ENCODE results near the gene SYTL2.

SYTL2 gene

GRCh38 chr11:85769771-85770170, 41.2 kb downstream of the SYTL2 start:
- Histone ChIP-seq H4K5ac (ENCODE audit: low read length) (no peak overlapping the region), H3K56ac (ENCODE audit: low read length) (no peak overlapping the region), H3K4me1 (ENCODE audit: control insufficient read depth, low read depth, low read length) (peaks cover 9% of the 10 kb centered on the region), H2BK15ac (replicated peaks; ENCODE audit: low read depth) (no peak overlapping the region), H3K36me3 (ENCODE audit: control insufficient read depth, insufficient read depth, low read length) (no peaks in the 10 kb centered on the region), H2BK120ac (ENCODE audit: low read depth, low read length) (no peak overlapping the region), H3K23ac (ENCODE audit: low read length) (no peak overlapping the region), H3K79me1 (ENCODE audit: low read length) (no peaks in the 10 kb centered on the region), H3K4ac (ENCODE audit: low read depth, low read length) (no peak overlapping the region), H4K8ac (ENCODE audit: low read depth, low read length) (no peak overlapping the region), H2BK5ac (ENCODE audit: low read length) (no peak overlapping the region), H2AK5ac (ENCODE audit: low read length) (no peak overlapping the region), H3K18ac (ENCODE audit: low read length) (no peak overlapping the region), H3K27ac (ENCODE audit: low read depth, low read length) (no peak overlapping the region), H3K79me2 (ENCODE audit: control insufficient read depth, insufficient read depth, low read length) (no peaks in the 10 kb centered on the region), H3K4me3 (ENCODE audit: low read length) (no peak overlapping the region), H3K4me2 (ENCODE audit: low read length) (no peak overlapping the region), H3K27me3 (ENCODE audit: insufficient read depth, low read length, poor library complexity) (no peaks in the 10 kb centered on the region), H3K9ac (ENCODE audit: low read length) (no peak overlapping the region)
- no CpG with 5 or more reads among the region's 5 CpGs for WGBS (ENCODE audit: extremely low coverage, insufficient coverage, low lambda C conversion rate)
- DNase-seq, result peak; percentile 60

- Histone ChIP-seq H3K4me3 (ENCODE audit: low read length) (no peak overlapping the region), H2BK15ac (replicated peaks; ENCODE audit: low read depth) (no peak overlapping the region), H3K18ac (ENCODE audit: low read length) (no peak overlapping the region), H3K79me2 (ENCODE audit: control insufficient read depth, insufficient read depth, low read length) (no peaks in the 10 kb centered on the region), H3K4me2 (ENCODE audit: low read length) (no peak overlapping the region), H3K36me3 (ENCODE audit: control insufficient read depth, insufficient read depth, low read length) (no peaks in the 10 kb centered on the region), H4K5ac (ENCODE audit: low read length) (no peak overlapping the region), H3K27me3 (ENCODE audit: insufficient read depth, low read length, poor library complexity) (no peaks in the 10 kb centered on the region), H3K9ac (ENCODE audit: low read length) (no peak overlapping the region), H3K4me1 (ENCODE audit: control insufficient read depth, low read depth, low read length) (peaks cover 9% of the 10 kb centered on the region), H3K56ac (ENCODE audit: low read length) (no peak overlapping the region), H3K79me1 (ENCODE audit: low read length) (no peaks in the 10 kb centered on the region), H3K4ac (ENCODE audit: low read depth, low read length) (no peak overlapping the region), H4K8ac (ENCODE audit: low read depth, low read length) (no peak overlapping the region), H3K23ac (ENCODE audit: low read length) (no peak overlapping the region), H3K27ac (ENCODE audit: low read depth, low read length) (no peak overlapping the region), H2AK5ac (ENCODE audit: low read length) (no peak overlapping the region), H2BK120ac (ENCODE audit: low read depth, low read length) (no peak overlapping the region), H2BK5ac (ENCODE audit: low read length) (no peak overlapping the region)
- WGBS (ENCODE audit: extremely low coverage, insufficient coverage, low lambda C conversion rate), result no CpG with 5 or more reads among the region's 1 CpG
- DNase-seq, result no peak
Observed at GRCh38 chr11:85768473-85769146, 42.3 kb downstream of the SYTL2 start.

- Histone ChIP-seq H4K8ac (ENCODE audit: low read depth, low read length) (no peak overlapping the region), H2BK15ac (replicated peaks; ENCODE audit: low read depth) (no peak overlapping the region), H3K79me2 (ENCODE audit: control insufficient read depth, insufficient read depth, low read length) (no peaks in the 10 kb centered on the region), H3K56ac (ENCODE audit: low read length) (no peak overlapping the region), H3K18ac (ENCODE audit: low read length) (no peak overlapping the region), H3K36me3 (ENCODE audit: control insufficient read depth, insufficient read depth, low read length) (no peaks in the 10 kb centered on the region), H4K5ac (ENCODE audit: low read length) (no peak overlapping the region), H3K4me2 (ENCODE audit: low read length) (no peak overlapping the region), H3K4me1 (ENCODE audit: control insufficient read depth, low read depth, low read length) (peaks cover 1% of the 10 kb centered on the region), H2BK120ac (ENCODE audit: low read depth, low read length) (no peak overlapping the region), H3K79me1 (ENCODE audit: low read length) (no peaks in the 10 kb centered on the region), H3K23ac (ENCODE audit: low read length) (no peak overlapping the region), H3K9ac (ENCODE audit: low read length) (no peak overlapping the region), H3K4ac (ENCODE audit: low read depth, low read length) (no peak overlapping the region), H3K27ac (ENCODE audit: low read depth, low read length) (no peak overlapping the region), H2AK5ac (ENCODE audit: low read length) (no peak overlapping the region), H3K27me3 (ENCODE audit: insufficient read depth, low read length, poor library complexity) (no peaks in the 10 kb centered on the region), H2BK5ac (ENCODE audit: low read length) (no peak overlapping the region), H3K4me3 (ENCODE audit: low read length) (no peak overlapping the region)
- no CpG with 5 or more reads among the region's 2 CpGs for WGBS (ENCODE audit: extremely low coverage, insufficient coverage, low lambda C conversion rate)
- no peak for DNase-seq
Observed at GRCh38 chr11:85767246-85767945, 43.5 kb downstream of the SYTL2 start.

- H2BK5ac ChIP-seq (ENCODE audit: low read length), result no peak overlapping the region
- DNase-seq, result no peak
- no peak overlapping the region for H2AK5ac ChIP-seq (ENCODE audit: low read length)
- no peak overlapping the region for H2BK15ac ChIP-seq (replicated peaks; ENCODE audit: low read depth)
- H3K27ac ChIP-seq (ENCODE audit: low read depth, low read length), result no peak overlapping the region
- no peak overlapping the region for H3K4me2 ChIP-seq (ENCODE audit: low read length)
- H4K8ac ChIP-seq (ENCODE audit: low read depth, low read length), result no peak overlapping the region
- H3K36me3 ChIP-seq (ENCODE audit: control insufficient read depth, insufficient read depth, low read length), result no peaks in the 10 kb centered on the region
- no peaks in the 10 kb centered on the region for H3K79me1 ChIP-seq (ENCODE audit: low read length)
- H3K23ac ChIP-seq (ENCODE audit: low read length), result no peak overlapping the region
- no peaks in the 10 kb centered on the region for H3K27me3 ChIP-seq (ENCODE audit: insufficient read depth, low read length, poor library complexity)
- no CpG with 5 or more reads among the region's 2 CpGs for WGBS (ENCODE audit: extremely low coverage, insufficient coverage, low lambda C conversion rate)
- no peaks in the 10 kb centered on the region for H3K4me1 ChIP-seq (ENCODE audit: control insufficient read depth, low read depth, low read length)
- no peak overlapping the region for H3K56ac ChIP-seq (ENCODE audit: low read length)
- no peak overlapping the region for H2BK120ac ChIP-seq (ENCODE audit: low read depth, low read length)
- H3K4me3 ChIP-seq (ENCODE audit: low read length), result no peak overlapping the region
- H3K9ac ChIP-seq (ENCODE audit: low read length), result no peak overlapping the region
- H4K5ac ChIP-seq (ENCODE audit: low read length), result no peak overlapping the region
- no peak overlapping the region for H3K18ac ChIP-seq (ENCODE audit: low read length)
- H3K4ac ChIP-seq (ENCODE audit: low read depth, low read length), result no peak overlapping the region
- no peaks in the 10 kb centered on the region for H3K79me2 ChIP-seq (ENCODE audit: control insufficient read depth, insufficient read depth, low read length)
Observed at GRCh38 chr11:85766721-85767161, 44.2 kb downstream of the SYTL2 start.

- no peak overlapping the region for H3K23ac ChIP-seq (ENCODE audit: low read length)
- no peak overlapping the region for H2AK5ac ChIP-seq (ENCODE audit: low read length)
- DNase-seq, result no peak
- no peak overlapping the region for H2BK120ac ChIP-seq (ENCODE audit: low read depth, low read length)
- no peak overlapping the region for H3K4me2 ChIP-seq (ENCODE audit: low read length)
- H3K4me1 ChIP-seq (ENCODE audit: control insufficient read depth, low read depth, low read length), result no peaks in the 10 kb centered on the region
- no peaks in the 10 kb centered on the region for H3K36me3 ChIP-seq (ENCODE audit: control insufficient read depth, insufficient read depth, low read length)
- H3K4ac ChIP-seq (ENCODE audit: low read depth, low read length), result no peak overlapping the region
- no CpG with 5 or more reads among the region's 4 CpGs for WGBS (ENCODE audit: extremely low coverage, insufficient coverage, low lambda C conversion rate)
- no peak overlapping the region for H3K27ac ChIP-seq (ENCODE audit: low read depth, low read length)
- no peak overlapping the region for H3K4me3 ChIP-seq (ENCODE audit: low read length)
- H4K5ac ChIP-seq (ENCODE audit: low read length), result no peak overlapping the region
- no peaks in the 10 kb centered on the region for H3K79me1 ChIP-seq (ENCODE audit: low read length)
- H2BK5ac ChIP-seq (ENCODE audit: low read length), result no peak overlapping the region
- H2BK15ac ChIP-seq (replicated peaks; ENCODE audit: low read depth), result no peak overlapping the region
- no peaks in the 10 kb centered on the region for H3K79me2 ChIP-seq (ENCODE audit: control insufficient read depth, insufficient read depth, low read length)
- H3K18ac ChIP-seq (ENCODE audit: low read length), result no peak overlapping the region
- H3K56ac ChIP-seq (ENCODE audit: low read length), result no peak overlapping the region
- H4K8ac ChIP-seq (ENCODE audit: low read depth, low read length), result no peak overlapping the region
- H3K9ac ChIP-seq (ENCODE audit: low read length), result no peak overlapping the region
- no peaks in the 10 kb centered on the region for H3K27me3 ChIP-seq (ENCODE audit: insufficient read depth, low read length, poor library complexity)
Observed at GRCh38 chr11:85764796-85765195, 46.1 kb downstream of the SYTL2 start.

Measured in mesendoderm (in vitro differentiated cells).